AG09309 (cell line): Measurements from ENCODE around the gene CHDH.

Source experiments
- DNase-seq: peaks from one replicate; pipeline ENCODE4 v3.0.0-alpha.2; 2010; ENCODE audit warnings: low read depth
- H3K4me3 ChIP-seq: 2 replicates; pipeline ENCODE4 v1.5.1; 2011; ENCODE audit warnings: mild to moderate bottlenecking, low read depth, low read length, moderate library complexity; ENCODE audit not compliant: control insufficient read depth
- TF ChIP-seq, protein P1 (sequence below): IDR thresholded peaks from 2 replicates; pipeline ENCODE4 v1.5.1; 2011; ENCODE audit warnings: mild to moderate bottlenecking, low read depth, low read length, inconsistent platforms; ENCODE audit not compliant: insufficient read depth, control insufficient read depth; ENCODE audit errors: missing control alignments

Gene CHDH

GRCh38 chr3:53811143-53811927 lies 34.9 kb downstream of the CHDH start:
- H3K4me3 ChIP-seq: no peak overlapping the region
- no peak for DNase-seq
- TF ChIP-seq, protein P1, sequence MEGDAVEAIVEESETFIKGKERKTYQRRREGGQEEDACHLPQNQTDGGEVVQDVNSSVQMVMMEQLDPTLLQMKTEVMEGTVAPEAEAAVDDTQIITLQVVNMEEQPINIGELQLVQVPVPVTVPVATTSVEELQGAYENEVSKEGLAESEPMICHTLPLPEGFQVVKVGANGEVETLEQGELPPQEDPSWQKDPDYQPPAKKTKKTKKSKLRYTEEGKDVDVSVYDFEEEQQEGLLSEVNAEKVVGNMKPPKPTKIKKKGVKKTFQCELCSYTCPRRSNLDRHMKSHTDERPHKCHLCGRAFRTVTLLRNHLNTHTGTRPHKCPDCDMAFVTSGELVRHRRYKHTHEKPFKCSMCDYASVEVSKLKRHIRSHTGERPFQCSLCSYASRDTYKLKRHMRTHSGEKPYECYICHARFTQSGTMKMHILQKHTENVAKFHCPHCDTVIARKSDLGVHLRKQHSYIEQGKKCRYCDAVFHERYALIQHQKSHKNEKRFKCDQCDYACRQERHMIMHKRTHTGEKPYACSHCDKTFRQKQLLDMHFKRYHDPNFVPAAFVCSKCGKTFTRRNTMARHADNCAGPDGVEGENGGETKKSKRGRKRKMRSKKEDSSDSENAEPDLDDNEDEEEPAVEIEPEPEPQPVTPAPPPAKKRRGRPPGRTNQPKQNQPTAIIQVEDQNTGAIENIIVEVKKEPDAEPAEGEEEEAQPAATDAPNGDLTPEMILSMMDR: no peak

DNA sequence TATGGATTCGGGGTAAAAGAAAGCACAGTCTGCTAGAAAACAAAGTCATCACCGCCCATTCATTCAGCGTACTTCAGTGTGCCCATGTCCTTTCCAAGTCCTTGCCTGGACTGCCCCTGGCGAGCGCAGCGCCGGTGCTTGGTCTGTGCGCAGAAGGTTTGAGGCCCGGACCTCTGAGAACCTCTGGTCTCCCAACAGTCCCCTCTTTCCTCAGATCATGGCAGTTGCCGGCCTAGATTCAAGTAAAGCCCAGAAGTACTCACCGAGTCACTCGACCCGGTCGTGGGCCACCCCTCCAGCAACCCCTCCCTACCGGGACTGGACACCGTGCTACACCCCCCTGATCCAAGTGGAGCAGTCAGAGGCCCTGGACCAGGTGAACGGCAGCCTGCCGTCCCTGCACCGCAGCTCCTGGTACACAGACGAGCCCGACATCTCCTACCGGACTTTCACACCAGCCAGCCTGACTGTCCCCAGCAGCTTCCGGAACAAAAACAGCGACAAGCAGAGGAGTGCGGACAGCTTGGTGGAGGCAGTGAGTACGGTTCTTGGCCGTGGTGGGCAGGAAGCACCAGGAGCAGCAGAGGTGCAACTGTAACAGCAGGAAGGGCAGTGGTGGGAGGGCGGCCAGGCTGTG lies 36.3 kb downstream of the CHDH start:
- TF ChIP-seq, protein P1: no peak
- no peak for DNase-seq
- H3K4me3 ChIP-seq: no peak overlapping the region

DNA sequence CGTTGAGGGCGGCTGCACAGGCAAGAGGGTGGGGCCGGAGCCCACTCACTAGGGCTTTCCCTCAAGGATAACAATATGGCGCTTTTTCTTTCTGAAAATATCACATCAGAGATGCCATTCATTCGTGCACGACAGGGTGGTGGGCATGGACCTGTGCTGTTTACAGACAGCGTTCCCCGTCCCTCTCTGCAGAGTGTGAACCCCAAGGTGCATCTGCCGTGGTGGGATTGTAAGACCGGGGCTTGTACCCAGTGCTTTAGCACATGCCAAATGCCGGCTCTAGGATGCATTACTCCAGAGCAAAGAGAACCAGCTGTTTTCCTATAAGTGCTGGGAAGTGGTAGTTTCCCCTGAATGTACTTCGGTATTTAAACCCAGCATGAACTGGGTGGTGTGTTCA lies 37.0 kb downstream of the CHDH start:
- no peak for DNase-seq
- H3K4me3 ChIP-seq: no peak overlapping the region
- TF ChIP-seq, protein P1: no peak

DNA sequence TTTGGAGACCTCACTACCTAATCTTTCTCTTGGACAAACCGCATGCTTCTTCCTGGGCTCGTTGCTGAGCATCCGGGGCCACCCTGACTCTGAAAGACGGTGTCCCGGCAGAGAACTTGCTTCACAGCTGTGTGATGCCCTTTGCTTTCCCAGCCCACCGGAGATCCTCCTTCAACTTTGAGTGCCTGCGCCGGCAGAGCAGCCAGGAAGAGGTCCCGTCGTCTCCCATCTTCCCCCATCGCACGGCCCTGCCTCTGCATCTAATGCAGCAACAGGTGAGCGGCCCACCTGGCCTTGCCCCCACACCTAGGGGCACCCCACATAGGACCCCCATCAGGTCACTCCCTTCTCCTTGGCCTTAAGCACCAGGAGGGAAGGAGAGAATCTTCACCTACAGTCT lies 37.7 kb downstream of the CHDH start:
- no peak for DNase-seq
- H3K4me3 ChIP-seq: no peak overlapping the region
- TF ChIP-seq, protein P1: no peak

GRCh38 chr3:53807117-53807810 lies 39.0 kb downstream of the CHDH start:
- TF ChIP-seq, protein P1: no peak
- DNase-seq: no peak
- no peak overlapping the region for H3K4me3 ChIP-seq

- H3K4me3 ChIP-seq: peak overlapping the region; percentile 1; the same call in 1 of the 2 replicates
- TF ChIP-seq, protein P1: no peak
- DNase-seq: peak; percentile 70
Observed at GRCh38 chr3:53806182-53807116, 39.8 kb downstream of the CHDH start.
